B cell (primary cell): Measurements from ENCODE around the gene APLP2. TPM values are rescaled to one million over a fixed set of nuclear protein-coding genes. Genes with fewer than 3 reads are reported as not detected.

Experiments
- ATAC-seq: fragments of 200-7000 bp; cut with Tn5 transposase; one replicate; pipeline ENCODE4 v1.10.0; 2021; ENCODE audit warnings: low read depth, mild to moderate bottlenecking, moderate number of reproducible peaks, moderate library complexity
- CTCF ChIA-PET: fragments of 350-600 bp; sonication (Branson Sonifier 250); formaldehyde crosslinking; loops from one replicate; lab custom pipeline; 2021; ENCODE audit warnings: antibody characterized with exemption, inconsistent platforms; lab: Charles Lee
- POLR2A ChIA-PET: fragments of 350-600 bp; sonication (Branson Sonifier 250); formaldehyde crosslinking; loops from one replicate; lab custom pipeline; 2021; ENCODE audit warnings: antibody characterized with exemption; lab: Charles Lee
- DNase-seq: peaks from one replicate; pipeline ENCODE4 v3.0.0; 2013
- H2AFZ ChIP-seq: 2 replicates; pipeline ENCODE4 v1.6.1; 2012; ENCODE audit warnings: mild to moderate bottlenecking, low read depth, low read length; ENCODE audit not compliant: insufficient read depth, poor library complexity, severe bottlenecking
- H3K27ac ChIP-seq, 2 donors: 1 replicate in 1 of 2; 2 replicates in 1 of 2; pipeline ENCODE4 v1.5.1; 2012 to 2013; ENCODE audit warnings: low read length in 2 of 2, mild to moderate bottlenecking in 2 of 2, moderate library complexity in 1 of 2
- H3K27me3 ChIP-seq, 4 experiments: fragments of 200-600 bp in 1 of 4; sonication (generic) in 1 of 4; replicated peaks in 1 of 4; 1 replicate in 2 of 4; 2 replicates in 2 of 4; pipeline versions ENCODE4 v1.6.1 to v1.7.0; 2013 to 2016; ENCODE audit warnings: low read length in 3 of 4, mild to moderate bottlenecking in 2 of 4, mixed read lengths in 1 of 4, moderate library complexity in 1 of 4; ENCODE audit not compliant: insufficient read depth in 4 of 4, control insufficient read depth in 3 of 4; ENCODE audit errors: control extremely low read depth in 1 of 4
- H3K36me3 ChIP-seq, 2 experiments: replicated peaks in 1 of 2; 1 replicate in 1 of 2; 2 replicates in 1 of 2; pipeline versions ENCODE4 v1.6.1 to v1.7.1; 2013; ENCODE audit warnings: low read length in 1 of 2; ENCODE audit not compliant: insufficient read depth in 2 of 2, control insufficient read depth in 1 of 2; ENCODE audit errors: control extremely low read depth in 1 of 2, extremely low read depth in 1 of 2
- H3K4me1 ChIP-seq, 2 donors: fragments of 200-600 bp in 1 of 2; sonication (generic) in 1 of 2; 1 replicate in 1 of 2; 2 replicates in 1 of 2; pipeline versions ENCODE4 v1.5.1 to v1.6.1; 2013 to 2017; ENCODE audit warnings: low read length in 2 of 2; ENCODE audit not compliant: control insufficient read depth in 2 of 2, insufficient read depth in 2 of 2
- H3K4me2 ChIP-seq: replicated peaks from 2 replicates; pipeline ENCODE3; 2012; ENCODE audit warnings: mild to moderate bottlenecking, low read depth, low read length; ENCODE audit not compliant: poor library complexity, severe bottlenecking
- H3K4me3 ChIP-seq, 5 experiments: fragments of 200-600 bp in 1 of 5; sonication (generic) in 1 of 5; 1 replicate in 3 of 5; 2 replicates in 2 of 5; pipeline versions ENCODE4 v1.5.1 to v1.7.0; 2011 to 2016; ENCODE audit warnings: low read length in 4 of 5, mild to moderate bottlenecking in 4 of 5, low read depth in 2 of 5, control low read depth in 1 of 5, moderate library complexity in 1 of 5; ENCODE audit not compliant: insufficient read depth in 1 of 5; ENCODE audit errors: control extremely low read depth in 1 of 5, extremely low read depth in 1 of 5
- H3K79me2 ChIP-seq: fragments of 200-600 bp; sonication (generic); one replicate; pipeline ENCODE4 v1.6.0; 2016; ENCODE audit warnings: low read length; ENCODE audit not compliant: control insufficient read depth, insufficient read depth
- H3K9ac ChIP-seq: fragments of 200-600 bp; sonication (generic); 2 replicates; pipeline ENCODE4 v1.6.1; 2017; ENCODE audit warnings: mild to moderate bottlenecking, low read length, moderate library complexity
- H3K9me3 ChIP-seq, 3 donors: one replicate each; pipeline versions ENCODE4 v1.6.1 to v1.7.1; 2013; ENCODE audit warnings: low read length in 2 of 3; ENCODE audit not compliant: control insufficient read depth in 2 of 3, insufficient read depth in 1 of 3; ENCODE audit errors: control extremely low read depth in 1 of 3
- H4K20me1 ChIP-seq: 2 replicates; pipeline ENCODE4 v1.6.0; 2012; ENCODE audit warnings: mild to moderate bottlenecking, low read length; ENCODE audit not compliant: insufficient read depth, control insufficient read depth, poor library complexity, severe bottlenecking
- H3K27ac Mint-ChIP-seq: one replicate; pipeline ENCODE4 v1.8.0; 2021; ENCODE audit warnings: mixed read lengths
- H3K27me3 Mint-ChIP-seq: one replicate; pipeline ENCODE4 v1.8.0; 2021; ENCODE audit warnings: mixed read lengths
- H3K4me1 Mint-ChIP-seq: one replicate; pipeline ENCODE4 v1.8.0; 2021; ENCODE audit warnings: mixed read lengths
- H3K4me3 Mint-ChIP-seq: one replicate; pipeline ENCODE4 v1.8.0; 2021; ENCODE audit warnings: mixed read lengths
- H3K9me3 Mint-ChIP-seq: one replicate; pipeline ENCODE4 v1.8.0; 2022; ENCODE audit warnings: mixed read lengths; ENCODE audit not compliant: insufficient read depth
- CTCF ChIP-seq: fragments of 200-600 bp; IDR thresholded peaks from one replicate; pipeline ENCODE4 v1.8.0; 2022; ENCODE audit warnings: antibody characterized with exemption, mild to moderate bottlenecking
- EZH2 ChIP-seq: IDR thresholded peaks from 2 replicates; pipeline ENCODE4 v1.6.1; 2012; ENCODE audit warnings: borderline replicate concordance, low read depth, mild to moderate bottlenecking, moderate library complexity, low read length; ENCODE audit not compliant: insufficient read depth, poor library complexity, severe bottlenecking
- WGBS: methylation state at CpG from one replicate; pipeline ENCODE4 v1.1.5; 2013; ENCODE audit warnings: missing lambda C conversion rate; ENCODE audit not compliant: insufficient coverage; 5-methylcytosine and 5-hydroxymethylcytosine counted together
- intact Hi-C: fragments of 100-400 bp; cut with micrococcal nuclease; formaldehyde crosslinking; loops from one replicate; pipeline ENCODE4 v1.10.0; 2022
- polyA plus RNA-seq: library from polyadenylated mRNA; depleted of rRNA; stranded (reverse); fragments of >200 nt; gene quantifications from 2 replicates; pipeline ENCODE4 v1.2.3, GENCODE V29; 2012
- total RNA-seq, 2 donors: library from RNA; stranded (reverse); fragments of 120-200 nt in 1 of 2; gene quantifications; 1 replicate in 1 of 2; 2 replicates in 1 of 2; pipeline versions ENCODE4 v1.2.3 to v1.2.4, GENCODE V29; 2013 to 2022

Gene APLP2
- total and polyA plus RNA-seq, 2 donors (not counting 1 experiment from before 2014, with no cell fraction given): 84.2 to 102 TPM

DNA sequence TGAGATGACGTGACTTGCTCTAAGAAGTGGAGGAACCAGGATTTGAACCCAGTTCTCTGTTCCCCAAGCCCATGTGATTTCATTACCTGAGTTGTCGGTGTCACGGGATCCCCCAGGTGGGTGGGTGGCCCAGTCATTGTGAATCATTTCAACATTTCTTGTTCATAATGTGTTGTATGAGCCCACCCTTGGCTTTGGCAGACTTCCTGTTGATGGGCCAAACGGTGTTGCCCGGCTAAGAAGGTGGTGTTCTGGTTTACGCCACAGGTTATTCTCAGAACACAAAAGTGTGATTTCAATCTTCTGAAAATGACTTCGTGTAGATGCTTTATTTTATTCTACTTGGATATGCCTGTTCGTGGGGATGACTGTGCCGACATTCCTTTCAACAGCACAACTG lies 68.3 kb downstream of the APLP2 start:
- no peak overlapping the region for H3K9ac ChIP-seq
- Mint-ChIP-seq H3K27ac (no peak overlapping the region), H3K4me1 (peaks cover 7% of the 10 kb centered on the region), H3K9me3 (no peaks in the 10 kb centered on the region), H3K4me3 (no peak overlapping the region), H3K27me3 (no peaks in the 10 kb centered on the region)
- H3K4me2 ChIP-seq: no peak overlapping the region
- ChIA-PET CTCF (interaction anchor here (2.6 to 9.1 kb wide), 2 partner anchors 7 to 146 kb away, joined by 6 to 47 read pairs; no protein-coding TSS in a partner anchor), POLR2A (no interaction called here)
- no peak overlapping the region for H3K27ac ChIP-seq
- no peak overlapping the region for H3K4me3 ChIP-seq
- ATAC-seq: no peak
- H3K27me3 ChIP-seq: no peaks in the 10 kb centered on the region
- H3K9me3 ChIP-seq: no peaks in the 10 kb centered on the region
- TF ChIP-seq CTCF: no peak
- TF ChIP-seq EZH2: no peak
- H4K20me1 ChIP-seq: peaks cover 48% of the 10 kb centered on the region
- H2AFZ ChIP-seq: no peak overlapping the region
- peaks cover 6 to 66% of the 10 kb centered on the region in 2 experiments for H3K36me3 ChIP-seq
- H3K4me1 ChIP-seq: peaks cover 0 to 6% of the 10 kb centered on the region in 2 donors
- intact Hi-C loops: no loop called here
- no peak for DNase-seq
- peaks cover 18% of the 10 kb centered on the region for H3K79me2 ChIP-seq
- 75% methylated on average over 4 of the region's 9 CpGs for WGBS

DNA sequence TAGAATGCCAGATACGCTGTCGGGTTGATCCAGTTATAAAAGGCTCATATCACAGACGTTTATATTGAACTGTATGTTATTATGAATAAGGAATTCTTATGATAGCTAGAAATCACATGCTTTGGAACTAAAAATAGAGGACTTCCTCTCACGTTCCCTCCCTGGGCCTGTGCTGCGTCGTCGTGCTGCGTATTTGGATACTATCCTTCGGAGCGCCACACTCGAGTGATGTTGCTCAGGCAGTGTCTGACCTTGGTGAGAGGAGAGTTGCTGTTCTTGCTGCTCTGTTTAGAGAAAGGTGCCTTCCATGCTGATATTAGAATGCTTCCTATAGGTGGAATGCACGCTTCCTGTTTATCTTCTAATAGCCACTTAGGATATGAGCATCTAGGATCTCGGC lies 69.7 kb downstream of the APLP2 start:
- ATAC-seq: no peak
- POLR2A ChIA-PET: interaction anchor here (1.2 kb wide), 1 partner anchor 19 kb away, joined by 3 read pairs; no protein-coding TSS in a partner anchor
- no peak overlapping the region for H2AFZ ChIP-seq
- 100% methylated on average over 2 of the region's 13 CpGs for WGBS
- no peaks in the 10 kb centered on the region for H3K9me3 ChIP-seq
- no peak for TF ChIP-seq CTCF
- no peak for TF ChIP-seq EZH2
- no peak overlapping the region for H3K4me2 ChIP-seq
- intact Hi-C loops: no loop called here
- Mint-ChIP-seq H3K27ac (no peak overlapping the region), H3K9me3 (no peaks in the 10 kb centered on the region), H3K4me1 (no peaks in the 10 kb centered on the region), H3K27me3 (no peaks in the 10 kb centered on the region), H3K4me3 (no peak overlapping the region)
- no peak for DNase-seq
- H3K9ac ChIP-seq: no peak overlapping the region
- H3K36me3 ChIP-seq: peaks cover 5 to 63% of the 10 kb centered on the region in 2 experiments
- no peak overlapping the region for H3K4me3 ChIP-seq
- H3K27ac ChIP-seq: no peak overlapping the region
- H4K20me1 ChIP-seq: peaks cover 36% of the 10 kb centered on the region
- no peaks in the 10 kb centered on the region for H3K4me1 ChIP-seq
- CTCF ChIA-PET: interaction anchor here (0.8 to 0.9 kb wide), 2 partner anchors 74 to 216 kb away, joined by 3 to 4 read pairs; no protein-coding TSS in a partner anchor
- peaks cover 5% of the 10 kb centered on the region for H3K79me2 ChIP-seq
- H3K27me3 ChIP-seq: no peaks in the 10 kb centered on the region
